ENCODE results near the gene HEXD. TPM values are rescaled to one million over a fixed set of nuclear protein-coding genes. Genes with fewer than 3 reads are reported as not detected.

HEXD gene
- total and polyA plus RNA-seq, 2 donors (not counting 3 experiments of a cell fraction or from before 2014, with no cell fraction given) = 12.9 to 18.6 TPM

GRCh38 chr17:82402865-82403264, 15.3 kb upstream of the HEXD start:
- Histone ChIP-seq H3K4me2 (ENCODE audit: insufficient read depth, low read length) (no peak overlapping the region), H3K36me3 (ENCODE audit: control insufficient read depth in 2 of 2, extremely low read depth in 1 of 2, insufficient read depth in 2 of 2, low read length in 2 of 2) (no peaks in the 10 kb centered on the region), H3K9me1 (replicated peaks; ENCODE audit: control insufficient read depth, extremely low read depth, insufficient read depth, low read length) (no peaks in the 10 kb centered on the region), H3K27ac (ENCODE audit: insufficient read depth, low read depth, low read length) (no peak overlapping the region), H3K4me3 (replicated peaks in 1 of 3; ENCODE audit: insufficient read depth in 1 of 3, low read depth in 1 of 3, low read length in 3 of 3) (no peak overlapping the region), H3K4me1 (ENCODE audit: control insufficient read depth, extremely low read depth, insufficient read depth, low read length) (no peaks in the 10 kb centered on the region), H3K9me3 (replicated peaks; ENCODE audit: control insufficient read depth, insufficient read depth, low read length) (no peaks in the 10 kb centered on the region), H2AFZ (ENCODE audit: low read depth, low read length) (no peak overlapping the region), H3K27me3 (ENCODE audit: control insufficient read depth in 2 of 2, insufficient read depth in 2 of 2, low read length in 2 of 2) (no peaks in the 10 kb centered on the region), H3K9ac (replicated peaks; ENCODE audit: extremely low read depth, insufficient read depth, low read length) (no peak overlapping the region), H4K20me1 (replicated peaks; ENCODE audit: control insufficient read depth, extremely low read depth, insufficient read depth, low read length) (no peaks in the 10 kb centered on the region), H3K79me2 (ENCODE audit: control insufficient read depth, insufficient read depth, low read length) (no peaks in the 10 kb centered on the region)
- CTCF ChIA-PET = no interaction called here
- DNase-seq (ENCODE audit: low read depth, low spot score) = no peak
- dilution Hi-C loops (cut with MboI; ENCODE audit: extremely low pct_ligation_motif_present, low sequenced_read_pairs) (no loop called here), intact Hi-C loops (cut with micrococcal nuclease) (no loop called here)
- POLR2A ChIA-PET = no interaction called here
- no peak for TF ChIP-seq CTCF (IDR thresholded peaks at IDR 0.05; ENCODE audit: extremely low read depth in 1 of 2, insufficient read depth in 1 of 2, low read depth in 1 of 2, low read length in 2 of 2)
- no peak for TF ChIP-seq MYC (IDR thresholded peaks at IDR 0.05; ENCODE audit: low read depth, low read length)
- TF ChIP-seq GATA2 (IDR thresholded peaks at IDR 0.05; ENCODE audit: insufficient read depth, insufficient read length, low read depth, low read length) = no peak
- TF ChIP-seq POLR2A (IDR thresholded peaks at IDR 0.05; ENCODE audit: low read depth, low read length) = no peak
- TF ChIP-seq JUN (IDR thresholded peaks at IDR 0.05; ENCODE audit: borderline replicate concordance, insufficient read depth, insufficient read length, low read depth) = no peak
- TF ChIP-seq, protein P1, sequence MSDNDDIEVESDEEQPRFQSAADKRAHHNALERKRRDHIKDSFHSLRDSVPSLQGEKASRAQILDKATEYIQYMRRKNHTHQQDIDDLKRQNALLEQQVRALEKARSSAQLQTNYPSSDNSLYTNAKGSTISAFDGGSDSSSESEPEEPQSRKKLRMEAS (IDR thresholded peaks at IDR 0.05; ENCODE audit: insufficient read depth, insufficient read length) = no peak
- TF ChIP-seq FOS (IDR thresholded peaks at IDR 0.05; ENCODE audit: borderline replicate concordance, insufficient read depth, low read length) = no peak
- no peak for TF ChIP-seq POLR2AphosphoS5 (IDR thresholded peaks at IDR 0.05; ENCODE audit: insufficient read depth, low read depth, low read length)
- TF ChIP-seq EZH2 (IDR thresholded peaks at IDR 0.05; ENCODE audit: borderline replicate concordance, low read depth, low read length, severe bottlenecking) = no peak
- BruUV-seq (replicated peaks) = no TSS peak
- no peak for FAIRE-seq

All from endothelial cell of umbilical vein (primary cell).